ENCODE data around the gene COL9A1. TPM values are rescaled to one million over a fixed set of nuclear protein-coding genes. Genes with fewer than 3 reads are reported as not detected.
A peak's percentile ranks its signal among the peaks of the same experiment; 100 is the strongest.

The COL9A1 gene
- polyA plus RNA-seq, 1 of the 3 experiments (the other 2 are of a cell fraction), result 0.05 TPM

- POLR2A ChIA-PET, result no interaction called here
Measured at GRCh38 chr6:70175770-70176169, 127.1 kb downstream of the COL9A1 start.

DNA sequence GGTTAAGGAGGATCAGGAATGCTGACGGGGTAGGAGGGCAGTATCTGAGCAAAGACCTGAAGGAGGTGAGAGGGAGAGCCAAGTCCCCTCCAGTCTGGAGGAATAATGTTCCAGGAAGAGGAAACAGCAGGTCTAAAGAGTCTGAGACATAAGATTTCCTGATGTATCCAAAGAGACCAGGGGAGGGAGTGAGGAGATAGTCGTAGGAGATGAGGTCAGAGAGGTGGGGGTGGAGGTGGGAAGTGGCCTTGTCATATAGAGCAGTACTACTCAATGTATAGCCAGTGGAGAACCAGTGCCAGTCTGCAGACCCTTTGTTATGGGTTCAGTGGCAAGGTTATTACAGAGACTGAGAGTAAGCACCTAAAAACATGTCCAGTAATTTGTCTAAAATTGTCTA is 130.6 kb downstream of the COL9A1 start:
- H2AFZ ChIP-seq (ENCODE audit: low read depth), result no peak overlapping the region
- no peak overlapping the region for H3K4me3 ChIP-seq (ENCODE audit: low read depth in 2 of 2, low read length in 1 of 2)
- no peaks in the 10 kb centered on the region for H3K9me3 ChIP-seq
- WGBS (ENCODE audit: low lambda C conversion rate), result 39% methylated on average over 2 of the region's 2 CpGs
- H3K9me2 ChIP-seq, result no peaks in the 10 kb centered on the region; the same call in 1 of the 2 replicates
- no peaks in the 10 kb centered on the region for H3F3A ChIP-seq (replicated peaks; ENCODE audit: insufficient read depth)
- no peaks in the 10 kb centered on the region for H3K4me1 ChIP-seq (ENCODE audit: control insufficient read depth in 1 of 2, insufficient read depth in 2 of 2, low read depth in 1 of 2, low read length in 1 of 2)
- H3K27ac ChIP-seq (ENCODE audit: low read depth in 2 of 2, low read length in 1 of 2), result no peak overlapping the region
- H3K36me3 ChIP-seq (replicated peaks in 1 of 2; ENCODE audit: control insufficient read depth in 1 of 2, insufficient read depth in 2 of 2, low read length in 1 of 2), result no peaks in the 10 kb centered on the region
- no peak for DNase-seq
- POLR2A ChIA-PET, result no interaction called here
- no peaks in the 10 kb centered on the region for H3K79me2 ChIP-seq (ENCODE audit: insufficient read depth)
- CTCF ChIA-PET, result no interaction called here
- no peak overlapping the region for H3K4me2 ChIP-seq
- no peaks in the 10 kb centered on the region for H3K27me3 ChIP-seq (ENCODE audit: insufficient read depth)
- H4K20me1 ChIP-seq (ENCODE audit: insufficient read depth), result no peaks in the 10 kb centered on the region
- no peak overlapping the region for H3K9ac ChIP-seq
- TF ChIP-seq IRF3 (IDR thresholded peaks at IDR 0.05; ENCODE audit: low read depth, low read length) (no peak), ELF1 (IDR thresholded peaks at IDR 0.05) (no peak), GATA2 (CRISPR knock-in tag; IDR thresholded peaks at IDR 0.05) (no peak), MAX (IDR thresholded peaks at IDR 0.05; ENCODE audit: low read depth) (no peak), JUND (IDR thresholded peaks at IDR 0.05) (no peak), RFX5 (IDR thresholded peaks at IDR 0.05; ENCODE audit: low read length) (no peak), EZH2phosphoT487 (IDR thresholded peaks at IDR 0.05; ENCODE audit: borderline replicate concordance, low read depth) (no peak), CHD2 (IDR thresholded peaks at IDR 0.05; ENCODE audit: low read length, partially characterized antibody) (no peak), RXRA (IDR thresholded peaks at IDR 0.05; ENCODE audit: borderline replicate concordance, low read depth) (no peak), NRF1 (IDR thresholded peaks at IDR 0.05; ENCODE audit: low read depth, low read length) (no peak), TAF1 (IDR thresholded peaks at IDR 0.05; ENCODE audit: borderline replicate concordance, low read depth, low read length) (no peak)
- TF ChIP-seq, protein P1, sequence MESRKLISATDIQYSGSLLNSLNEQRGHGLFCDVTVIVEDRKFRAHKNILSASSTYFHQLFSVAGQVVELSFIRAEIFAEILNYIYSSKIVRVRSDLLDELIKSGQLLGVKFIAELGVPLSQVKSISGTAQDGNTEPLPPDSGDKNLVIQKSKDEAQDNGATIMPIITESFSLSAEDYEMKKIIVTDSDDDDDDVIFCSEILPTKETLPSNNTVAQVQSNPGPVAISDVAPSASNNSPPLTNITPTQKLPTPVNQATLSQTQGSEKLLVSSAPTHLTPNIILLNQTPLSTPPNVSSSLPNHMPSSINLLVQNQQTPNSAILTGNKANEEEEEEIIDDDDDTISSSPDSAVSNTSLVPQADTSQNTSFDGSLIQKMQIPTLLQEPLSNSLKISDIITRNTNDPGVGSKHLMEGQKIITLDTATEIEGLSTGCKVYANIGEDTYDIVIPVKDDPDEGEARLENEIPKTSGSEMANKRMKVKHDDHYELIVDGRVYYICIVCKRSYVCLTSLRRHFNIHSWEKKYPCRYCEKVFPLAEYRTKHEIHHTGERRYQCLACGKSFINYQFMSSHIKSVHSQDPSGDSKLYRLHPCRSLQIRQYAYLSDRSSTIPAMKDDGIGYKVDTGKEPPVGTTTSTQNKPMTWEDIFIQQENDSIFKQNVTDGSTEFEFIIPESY (IDR thresholded peaks at IDR 0.05; ENCODE audit: borderline replicate concordance, low read depth), result no peak

More at GRCh38 chr6:70175770-70176169, 127.1 kb downstream of the COL9A1 start:
- WGBS (ENCODE audit: low lambda C conversion rate), result 34% methylated on average over 2 of the region's 2 CpGs
- Histone ChIP-seq H3K36me3 (replicated peaks in 1 of 2; ENCODE audit: control insufficient read depth in 1 of 2, insufficient read depth in 2 of 2, low read length in 1 of 2) (no peaks in the 10 kb centered on the region), H3K9me3 (no peaks in the 10 kb centered on the region), H3K4me1 (ENCODE audit: control insufficient read depth in 1 of 2, insufficient read depth in 2 of 2, low read depth in 1 of 2, low read length in 1 of 2) (0 out of 4 replicates have a peak, but pooled peaks cover 0 to under 1% of the 10 kb centered on the region in 2 experiments), H3K27ac (ENCODE audit: low read depth in 2 of 2, low read length in 1 of 2) (no peak overlapping the region), H4K20me1 (ENCODE audit: insufficient read depth) (no peaks in the 10 kb centered on the region), H3K27me3 (ENCODE audit: insufficient read depth) (no peaks in the 10 kb centered on the region), H3K4me2 (no peak overlapping the region), H3F3A (replicated peaks; ENCODE audit: insufficient read depth) (no peaks in the 10 kb centered on the region), H3K4me3 (ENCODE audit: low read depth in 2 of 2, low read length in 1 of 2) (no peak overlapping the region), H3K9me2 (no peaks in the 10 kb centered on the region), H2AFZ (ENCODE audit: low read depth) (0 out of 2 replicates have a peak overlapping the region, but pooled peaks have one; percentile 11), H3K9ac (no peak overlapping the region), H3K79me2 (ENCODE audit: insufficient read depth) (no peaks in the 10 kb centered on the region)
- DNase-seq, result no peak
- TF ChIP-seq, protein P2, sequence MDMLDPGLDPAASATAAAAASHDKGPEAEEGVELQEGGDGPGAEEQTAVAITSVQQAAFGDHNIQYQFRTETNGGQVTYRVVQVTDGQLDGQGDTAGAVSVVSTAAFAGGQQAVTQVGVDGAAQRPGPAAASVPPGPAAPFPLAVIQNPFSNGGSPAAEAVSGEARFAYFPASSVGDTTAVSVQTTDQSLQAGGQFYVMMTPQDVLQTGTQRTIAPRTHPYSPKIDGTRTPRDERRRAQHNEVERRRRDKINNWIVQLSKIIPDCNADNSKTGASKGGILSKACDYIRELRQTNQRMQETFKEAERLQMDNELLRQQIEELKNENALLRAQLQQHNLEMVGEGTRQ (IDR thresholded peaks at IDR 0.05; ENCODE audit: borderline replicate concordance, low read depth, low read length), result no peak
- TF ChIP-seq ELF1 (IDR thresholded peaks at IDR 0.05) (no peak), RCOR1 (IDR thresholded peaks at IDR 0.05; ENCODE audit: low read length) (no peak), NRF1 (IDR thresholded peaks at IDR 0.05; ENCODE audit: low read depth, low read length) (no peak), TEAD4 (IDR thresholded peaks at IDR 0.05; ENCODE audit: borderline replicate concordance, insufficient read depth) (no peak), YY1 (IDR thresholded peaks at IDR 0.05; ENCODE audit: low read depth) (no peak), POLR2AphosphoS5 (IDR thresholded peaks at IDR 0.05; ENCODE audit: low read depth, low read length) (no peak), GABPA (IDR thresholded peaks at IDR 0.05; ENCODE audit: low read depth) (no peak)
- TF ChIP-seq, protein P1 (IDR thresholded peaks at IDR 0.05; ENCODE audit: borderline replicate concordance, low read depth), result no peak
- TF ChIP-seq, protein P3, sequence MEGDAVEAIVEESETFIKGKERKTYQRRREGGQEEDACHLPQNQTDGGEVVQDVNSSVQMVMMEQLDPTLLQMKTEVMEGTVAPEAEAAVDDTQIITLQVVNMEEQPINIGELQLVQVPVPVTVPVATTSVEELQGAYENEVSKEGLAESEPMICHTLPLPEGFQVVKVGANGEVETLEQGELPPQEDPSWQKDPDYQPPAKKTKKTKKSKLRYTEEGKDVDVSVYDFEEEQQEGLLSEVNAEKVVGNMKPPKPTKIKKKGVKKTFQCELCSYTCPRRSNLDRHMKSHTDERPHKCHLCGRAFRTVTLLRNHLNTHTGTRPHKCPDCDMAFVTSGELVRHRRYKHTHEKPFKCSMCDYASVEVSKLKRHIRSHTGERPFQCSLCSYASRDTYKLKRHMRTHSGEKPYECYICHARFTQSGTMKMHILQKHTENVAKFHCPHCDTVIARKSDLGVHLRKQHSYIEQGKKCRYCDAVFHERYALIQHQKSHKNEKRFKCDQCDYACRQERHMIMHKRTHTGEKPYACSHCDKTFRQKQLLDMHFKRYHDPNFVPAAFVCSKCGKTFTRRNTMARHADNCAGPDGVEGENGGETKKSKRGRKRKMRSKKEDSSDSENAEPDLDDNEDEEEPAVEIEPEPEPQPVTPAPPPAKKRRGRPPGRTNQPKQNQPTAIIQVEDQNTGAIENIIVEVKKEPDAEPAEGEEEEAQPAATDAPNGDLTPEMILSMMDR (IDR thresholded peaks at IDR 0.05), result no peak
- CTCF ChIA-PET, result no interaction called here
